ENCODE results near the gene PRKAG2. TPM values are rescaled to one million over a fixed set of nuclear protein-coding genes. Genes with fewer than 3 reads are reported as not detected.

Gene PRKAG2
- total RNA-seq, 1 donor from 2014 or later: 15.7 TPM

DNA sequence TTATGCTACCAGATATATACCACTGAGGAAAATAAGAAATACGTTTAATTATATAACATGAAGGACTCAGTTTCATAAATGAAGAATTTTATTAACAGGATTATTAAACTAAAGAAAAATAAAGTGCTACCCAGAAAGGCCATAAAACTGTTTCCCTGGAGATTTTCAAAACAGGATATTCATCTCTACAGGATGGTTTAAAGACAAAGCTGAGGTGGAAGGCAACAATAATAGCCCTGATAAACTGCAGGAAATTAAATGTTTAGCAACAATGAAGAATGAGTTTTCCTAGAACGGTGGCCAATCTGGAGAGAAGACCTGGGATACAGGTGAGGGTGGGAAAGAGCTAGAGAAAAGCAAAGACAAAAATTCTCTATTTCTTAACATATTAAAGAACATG lies 369.1 kb downstream of the PRKAG2 start:
- Mint-ChIP-seq H3K36me3 (peaks cover 3% of the 10 kb centered on the region), H3K27me3 (ENCODE audit: low read depth) (no peaks in the 10 kb centered on the region), H3K9me3 (no peaks in the 10 kb centered on the region), H3K4me1 (peaks cover 25% of the 10 kb centered on the region), H3K27ac (no peak overlapping the region), H3K4me3 (no peak overlapping the region)
- TF ChIP-seq, protein P1, sequence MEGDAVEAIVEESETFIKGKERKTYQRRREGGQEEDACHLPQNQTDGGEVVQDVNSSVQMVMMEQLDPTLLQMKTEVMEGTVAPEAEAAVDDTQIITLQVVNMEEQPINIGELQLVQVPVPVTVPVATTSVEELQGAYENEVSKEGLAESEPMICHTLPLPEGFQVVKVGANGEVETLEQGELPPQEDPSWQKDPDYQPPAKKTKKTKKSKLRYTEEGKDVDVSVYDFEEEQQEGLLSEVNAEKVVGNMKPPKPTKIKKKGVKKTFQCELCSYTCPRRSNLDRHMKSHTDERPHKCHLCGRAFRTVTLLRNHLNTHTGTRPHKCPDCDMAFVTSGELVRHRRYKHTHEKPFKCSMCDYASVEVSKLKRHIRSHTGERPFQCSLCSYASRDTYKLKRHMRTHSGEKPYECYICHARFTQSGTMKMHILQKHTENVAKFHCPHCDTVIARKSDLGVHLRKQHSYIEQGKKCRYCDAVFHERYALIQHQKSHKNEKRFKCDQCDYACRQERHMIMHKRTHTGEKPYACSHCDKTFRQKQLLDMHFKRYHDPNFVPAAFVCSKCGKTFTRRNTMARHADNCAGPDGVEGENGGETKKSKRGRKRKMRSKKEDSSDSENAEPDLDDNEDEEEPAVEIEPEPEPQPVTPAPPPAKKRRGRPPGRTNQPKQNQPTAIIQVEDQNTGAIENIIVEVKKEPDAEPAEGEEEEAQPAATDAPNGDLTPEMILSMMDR (IDR thresholded peaks at IDR 0.05; ENCODE audit: unreplicated experiment): no peak
- no peak for DNase-seq (ENCODE audit: low spot score in 2 of 2, unreplicated experiment in 2 of 2)

DNA sequence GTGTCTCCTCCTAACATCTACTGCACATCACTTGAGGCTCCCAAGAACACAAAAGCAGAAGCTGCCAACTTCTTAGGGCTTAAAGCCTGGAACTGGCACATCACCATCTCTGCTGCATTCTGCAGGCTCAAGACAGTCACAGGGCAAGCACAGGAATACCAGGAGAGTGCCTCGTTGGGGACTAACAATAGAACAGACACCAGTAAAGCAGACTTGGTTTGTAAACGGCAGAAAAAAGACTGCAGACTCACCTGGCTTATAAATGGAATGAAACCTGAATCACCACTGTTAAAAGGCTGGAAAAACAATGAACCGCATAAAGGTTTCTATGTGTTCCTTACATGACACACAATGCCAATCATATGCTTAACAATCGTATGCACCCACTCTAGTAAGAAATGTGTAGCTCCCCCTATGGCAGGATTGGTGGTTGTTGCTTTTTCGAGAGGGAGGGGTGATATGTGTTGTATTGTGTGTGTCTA lies 370.0 kb downstream of the PRKAG2 start:
- Mint-ChIP-seq H3K4me1 (peaks cover 25% of the 10 kb centered on the region), H3K27me3 (ENCODE audit: low read depth) (no peaks in the 10 kb centered on the region)

More for the DNA sequence above, 370.0 kb downstream of the PRKAG2 start:
- no peak for DNase-seq (ENCODE audit: low spot score in 2 of 2, unreplicated experiment in 2 of 2)
- Mint-ChIP-seq H3K36me3 (peaks cover 3% of the 10 kb centered on the region), H3K27ac (no peak overlapping the region), H3K4me3 (no peak overlapping the region), H3K9me3 (no peaks in the 10 kb centered on the region)
- TF ChIP-seq, protein P1 (IDR thresholded peaks at IDR 0.05; ENCODE audit: unreplicated experiment): no peak

Other genes starting within 250 kb of the PRKAG2 start
- not detected in 3 replicates for gene GALNTL5, start 79.3 kb upstream of the PRKAG2 start, total RNA-seq
- 37.9 to 39.7 TPM (median 38.7 TPM) in 3 replicates for gene GALNT11, start 148.6 kb upstream of the PRKAG2 start, total RNA-seq